ENCODE results near the gene TCFL5. TPM values are rescaled to one million over a fixed set of nuclear protein-coding genes. Genes with fewer than 3 reads are reported as not detected.

Gene TCFL5
- polyA plus RNA-seq, 4 donors: 11.5 to 15.3 (median 13.7) TPM

- DNase-seq (ENCODE audit: low read depth in 4 of 4, low spot score in 3 of 4): no peak
Observed at GRCh38 chr20:62816031-62816883, 45.4 kb downstream of the TCFL5 start.

- no peak for DNase-seq (ENCODE audit: low read depth in 4 of 4, low spot score in 3 of 4)
Observed at GRCh38 chr20:62815066-62815991, 46.3 kb downstream of the TCFL5 start.

GRCh38 chr20:62814709-62815065, 46.9 kb downstream of the TCFL5 start:
- no peak for DNase-seq (ENCODE audit: low read depth in 4 of 4, low spot score in 3 of 4)

- no peak for DNase-seq (ENCODE audit: low read depth in 4 of 4, low spot score in 3 of 4)
Observed at GRCh38 chr20:62814060-62814708, 47.4 kb downstream of the TCFL5 start.

GRCh38 chr20:62813588-62813987, 48.0 kb downstream of the TCFL5 start:
- no peak for DNase-seq (ENCODE audit: low read depth in 4 of 4, low spot score in 3 of 4)

GRCh38 chr20:62812907-62813200, 48.8 kb downstream of the TCFL5 start:
- no peak for DNase-seq (ENCODE audit: low read depth in 4 of 4, low spot score in 3 of 4)

- DNase-seq (ENCODE audit: low read depth in 4 of 4, low spot score in 3 of 4): no peak
Observed at GRCh38 chr20:62812181-62812906, 49.3 kb downstream of the TCFL5 start.

- no peak for DNase-seq (ENCODE audit: low read depth in 4 of 4, low spot score in 3 of 4)
Observed at GRCh38 chr20:62811720-62812119, 49.9 kb downstream of the TCFL5 start.

GRCh38 chr20:62811320-62811719, 50.3 kb downstream of the TCFL5 start:
- no peak for DNase-seq (ENCODE audit: low read depth in 4 of 4, low spot score in 3 of 4)

GRCh38 chr20:62809530-62810428, 51.8 kb downstream of the TCFL5 start:
- no peak for DNase-seq (ENCODE audit: low read depth in 4 of 4, low spot score in 3 of 4)

GRCh38 chr20:62808211-62808865, 53.3 kb downstream of the TCFL5 start:
- DNase-seq (ENCODE audit: low read depth in 4 of 4, low spot score in 3 of 4): no peak

- DNase-seq (ENCODE audit: low read depth in 4 of 4, low spot score in 3 of 4): no peak
Observed at GRCh38 chr20:62807444-62808210, 54.0 kb downstream of the TCFL5 start.

- DNase-seq (ENCODE audit: low read depth in 4 of 4, low spot score in 3 of 4): no peak
Observed at GRCh38 chr20:62806383-62807050, 55.1 kb downstream of the TCFL5 start.

GRCh38 chr20:62805711-62806382, 55.8 kb downstream of the TCFL5 start:
- no peak for DNase-seq (ENCODE audit: low read depth in 4 of 4, low spot score in 3 of 4)

GRCh38 chr20:62805155-62805710, 56.4 kb downstream of the TCFL5 start:
- no peak for DNase-seq (ENCODE audit: low read depth in 4 of 4, low spot score in 3 of 4)

GRCh38 chr20:62804627-62805154, 56.9 kb downstream of the TCFL5 start, which contains the start of gene OGFR:
OGFR (plus strand) TSS chr20:62804835; CDS start chr20:62804860, 25 bp downstream.
- no peak for DNase-seq (ENCODE audit: low read depth in 4 of 4, low spot score in 3 of 4)

Measured in left renal pelvis (tissue), 4 donors.